Trophoblast cell (in vitro differentiated cells and primary cell): ENCODE measurements around the gene NADSYN1.

Experiments
- DNase-seq, 2 donors: peaks; one replicate each; pipeline ENCODE4 v3.0.0-alpha.2; 2016
- H2AFZ ChIP-seq: 2 replicates; pipeline ENCODE4 v1.6.1; 2013; ENCODE audit warnings: low read length, moderate library complexity, mild to moderate bottlenecking; ENCODE audit not compliant: insufficient read depth, poor library complexity
- H2AK5ac ChIP-seq: 2 replicates; pipeline ENCODE4 v1.6.1; 2013; ENCODE audit warnings: mild to moderate bottlenecking, low read length
- H2BK120ac ChIP-seq: 2 replicates; pipeline ENCODE4 v1.6.1; 2013; ENCODE audit warnings: low read length, mild to moderate bottlenecking, moderate library complexity; ENCODE audit not compliant: insufficient read depth, poor library complexity
- H2BK12ac ChIP-seq: 2 replicates; pipeline ENCODE4 v1.6.1; 2013; ENCODE audit warnings: mild to moderate bottlenecking, low read length, moderate library complexity
- H2BK5ac ChIP-seq: 2 replicates; pipeline ENCODE4 v1.6.1; 2013; ENCODE audit warnings: low read length, low read depth, moderate library complexity, mild to moderate bottlenecking; ENCODE audit not compliant: poor library complexity
- H3K14ac ChIP-seq: 2 replicates; pipeline ENCODE4 v1.6.1; 2013; ENCODE audit warnings: mild to moderate bottlenecking, low read length
- H3K18ac ChIP-seq: 2 replicates; pipeline ENCODE4 v1.6.1; 2013; ENCODE audit warnings: mild to moderate bottlenecking, low read length
- H3K23ac ChIP-seq: 2 replicates; pipeline ENCODE4 v1.6.1; 2013; ENCODE audit warnings: low read length
- H3K27ac ChIP-seq: 2 replicates; pipeline ENCODE4 v1.5.1; 2013; ENCODE audit warnings: low read depth, mild to moderate bottlenecking, inconsistent platforms, low read length, moderate library complexity
- H3K27me3 ChIP-seq: 2 replicates; pipeline ENCODE4 v1.6.1; 2013; ENCODE audit warnings: inconsistent platforms, mild to moderate bottlenecking, low read length, moderate library complexity; ENCODE audit not compliant: insufficient read depth
- H3K36me3 ChIP-seq, 2 experiments: 1 replicate in 1 of 2; 2 replicates in 1 of 2; pipeline ENCODE4 v1.6.1; 2013; ENCODE audit warnings: low read length in 2 of 2, mild to moderate bottlenecking in 2 of 2, moderate library complexity in 1 of 2; ENCODE audit not compliant: insufficient read depth in 2 of 2, control insufficient read depth in 1 of 2
- H3K4ac ChIP-seq: 2 replicates; pipeline ENCODE4 v1.6.1; 2013; ENCODE audit warnings: low read depth, mild to moderate bottlenecking, low read length, moderate library complexity
- H3K4me1 ChIP-seq, 2 experiments: 1 replicate in 1 of 2; 2 replicates in 1 of 2; pipeline ENCODE4 v1.6.1; 2013; ENCODE audit warnings: low read length in 2 of 2, mild to moderate bottlenecking in 2 of 2, moderate library complexity in 1 of 2; ENCODE audit not compliant: insufficient read depth in 2 of 2, control insufficient read depth in 1 of 2
- H3K4me2 ChIP-seq: 2 replicates; pipeline ENCODE4 v1.6.1; 2013; ENCODE audit warnings: inconsistent platforms, mild to moderate bottlenecking, low read length, moderate library complexity
- H3K4me3 ChIP-seq: 2 replicates; pipeline ENCODE4 v1.5.1; 2013; ENCODE audit warnings: mild to moderate bottlenecking, low read depth, low read length, inconsistent platforms
- H3K79me1 ChIP-seq: one replicate; pipeline ENCODE4 v1.6.1; 2013; ENCODE audit warnings: low read length
- H3K79me2 ChIP-seq: 2 replicates; pipeline ENCODE4 v1.6.1; 2013; ENCODE audit warnings: low read length, mild to moderate bottlenecking; ENCODE audit not compliant: control insufficient read depth, insufficient read depth, poor library complexity
- H3K9ac ChIP-seq: 2 replicates; pipeline ENCODE4 v1.6.1; 2013; ENCODE audit warnings: mild to moderate bottlenecking, low read length
- H3K9me3 ChIP-seq: 2 replicates; pipeline ENCODE4 v1.6.1; 2013; ENCODE audit warnings: low read depth, mild to moderate bottlenecking, control low read depth, inconsistent platforms, low read length; ENCODE audit not compliant: insufficient read depth
- H4K12ac ChIP-seq: 2 replicates; pipeline ENCODE4 v1.6.1; 2013; ENCODE audit warnings: low read depth, mild to moderate bottlenecking, low read length, moderate library complexity
- H4K8ac ChIP-seq: 2 replicates; pipeline ENCODE4 v1.6.1; 2013; ENCODE audit warnings: low read depth, mild to moderate bottlenecking, low read length, moderate library complexity
- H4K91ac ChIP-seq: one replicate; pipeline ENCODE4 v1.6.1; 2013; ENCODE audit warnings: low read depth, mild to moderate bottlenecking, low read length, moderate library complexity
- WGBS: extraction: QIAGEN DNeasy Blood & Tissue Kit; methylation state at CpG from one replicate; pipeline ENCODE4 v1.1.7; 2013; ENCODE audit warnings: missing lambda C conversion rate; ENCODE audit not compliant: insufficient read length, insufficient coverage; ENCODE audit errors: extremely low coverage; 5-methylcytosine and 5-hydroxymethylcytosine counted together

NADSYN1 gene

DNA sequence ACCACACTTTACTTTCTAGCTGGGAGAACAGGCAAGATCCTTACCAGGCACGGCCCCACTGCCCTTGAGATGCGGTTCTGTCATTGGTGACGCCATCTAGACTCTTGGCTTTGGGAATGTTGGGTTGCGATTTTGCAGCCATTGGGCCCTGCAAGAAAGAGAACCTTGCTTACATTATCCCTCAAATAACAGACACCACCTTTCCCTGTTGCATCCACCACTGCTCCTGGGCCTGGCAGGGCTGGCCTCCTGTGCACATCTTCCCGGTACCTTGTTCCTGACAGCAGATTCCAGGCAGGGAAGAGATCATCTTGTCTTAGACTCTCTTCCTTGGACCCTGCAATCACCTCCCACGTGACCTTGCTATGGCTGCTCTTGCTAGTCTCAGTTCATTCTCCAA is 8.2 kb upstream of the NADSYN1 start:
- Histone ChIP-seq H3K36me3 (peaks cover 57 to 58% of the 10 kb centered on the region in 2 experiments), H4K12ac (no peak overlapping the region), H3K27ac (no peak overlapping the region), H3K23ac (no peak overlapping the region), H3K79me2 (peaks cover 12% of the 10 kb centered on the region), H2BK120ac (no peak overlapping the region), H2AFZ (no peak overlapping the region), H4K91ac (no peak overlapping the region), H3K9ac (no peak overlapping the region), H2BK12ac (no peak overlapping the region), H4K8ac (no peak overlapping the region), H3K18ac (peak overlapping the region; percentile 11), H3K4ac (no peak overlapping the region), H3K14ac (no peak overlapping the region), H3K4me2 (no peak overlapping the region), H2AK5ac (no peak overlapping the region), H3K9me3 (peaks cover 2% of the 10 kb centered on the region), H3K4me1 (peaks cover 4 to 10% of the 10 kb centered on the region in 2 experiments), H2BK5ac (no peak overlapping the region), H3K27me3 (no peaks in the 10 kb centered on the region), H3K4me3 (no peak overlapping the region), H3K79me1 (peaks cover 11% of the 10 kb centered on the region)
- no peak for DNase-seq
- no CpG with 5 or more reads among the region's 6 CpGs for WGBS

DNA sequence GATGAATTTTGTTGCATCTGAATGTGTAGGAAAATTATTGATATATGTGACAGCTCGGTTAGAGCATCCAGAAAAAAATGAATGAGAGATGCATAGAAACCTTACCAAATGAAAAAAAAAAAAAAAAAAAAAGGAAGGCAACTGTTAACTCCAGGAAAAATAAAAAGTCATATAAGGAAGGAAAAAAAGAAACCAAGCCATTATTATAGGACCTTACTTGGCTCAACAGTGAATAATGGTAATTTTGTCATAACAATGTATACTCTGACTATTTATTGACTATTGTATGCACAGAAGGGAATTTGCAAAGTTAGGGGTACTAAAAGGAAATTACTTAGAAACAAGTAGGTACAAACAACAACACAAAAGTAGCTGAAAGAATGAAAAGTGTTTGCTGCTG is 6.9 kb upstream of the NADSYN1 start:
- Histone ChIP-seq H3K36me3 (peaks cover 44 to 45% of the 10 kb centered on the region in 2 experiments), H3K23ac (no peak overlapping the region), H2AFZ (no peak overlapping the region), H3K9me3 (peaks cover 2% of the 10 kb centered on the region), H4K12ac (no peak overlapping the region), H3K4me1 (peaks cover 4 to 10% of the 10 kb centered on the region in 2 experiments), H3K79me1 (peaks cover 11% of the 10 kb centered on the region), H3K79me2 (peaks cover 12% of the 10 kb centered on the region), H3K9ac (no peak overlapping the region), H3K27ac (no peak overlapping the region), H3K18ac (no peak overlapping the region), H2AK5ac (no peak overlapping the region), H3K4me2 (no peak overlapping the region), H2BK12ac (no peak overlapping the region), H3K4ac (no peak overlapping the region), H3K4me3 (no peak overlapping the region), H4K91ac (no peak overlapping the region), H3K14ac (no peak overlapping the region), H2BK5ac (no peak overlapping the region), H2BK120ac (no peak overlapping the region), H4K8ac (no peak overlapping the region), H3K27me3 (no peaks in the 10 kb centered on the region)
- no CpG with 5 or more reads among the region's 1 CpG for WGBS
- no peak for DNase-seq

DNA sequence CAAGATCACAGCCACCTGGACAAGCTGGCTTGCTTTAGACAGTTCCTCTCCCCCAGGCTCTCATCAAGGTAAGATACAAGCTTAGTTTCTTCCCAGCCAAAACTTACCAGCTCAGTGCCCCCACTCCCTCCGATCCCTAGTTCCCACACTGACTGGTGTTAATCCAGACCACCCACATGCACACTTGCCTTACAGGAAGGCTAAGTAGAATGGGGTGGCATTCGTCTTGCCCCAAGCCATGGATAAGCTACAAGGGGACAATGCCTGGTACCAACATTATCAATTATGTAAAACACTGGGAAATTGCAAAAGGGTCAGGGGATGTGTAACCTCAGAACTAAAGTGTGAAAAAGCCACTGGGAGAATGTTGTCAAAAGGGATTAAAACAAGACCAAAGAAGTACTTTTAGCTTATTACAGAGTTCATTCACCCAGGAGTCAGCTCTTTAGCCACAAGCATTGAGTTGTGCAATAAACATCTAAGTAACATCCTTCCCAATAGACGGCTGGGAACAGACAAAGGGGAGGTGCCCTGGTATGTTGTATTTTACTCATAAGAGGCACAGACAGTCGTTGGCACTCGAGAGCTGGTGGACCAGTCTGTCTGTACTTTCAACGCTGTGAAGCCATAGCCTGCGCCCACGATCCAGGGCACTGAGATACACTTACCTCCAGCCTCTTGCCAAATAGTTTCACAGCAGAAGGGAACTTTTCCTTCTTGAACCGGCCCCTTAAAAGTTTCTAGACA is 5.9 kb upstream of the NADSYN1 start:
- H3K4me3 ChIP-seq = peak overlapping the region; percentile 99
- H4K12ac ChIP-seq = no peak overlapping the region
- H2BK5ac ChIP-seq = peak overlapping the region; percentile 67
- peak overlapping the region; percentile 33 for H3K18ac ChIP-seq
- peaks cover 12% of the 10 kb centered on the region for H3K79me2 ChIP-seq
- peaks cover 2% of the 10 kb centered on the region for H3K9me3 ChIP-seq
- peak overlapping the region; percentile 85 for H4K91ac ChIP-seq
- no peak overlapping the region for H2BK12ac ChIP-seq
- H4K8ac ChIP-seq = no peak overlapping the region
- peak overlapping the region; percentile 72 for H3K4me2 ChIP-seq
- H3K9ac ChIP-seq = peak overlapping the region; percentile 59
- peak in 1 of 2 donors; percentile 12 for DNase-seq
- H3K27me3 ChIP-seq = no peaks in the 10 kb centered on the region
- peak overlapping the region; percentile 48 for H2BK120ac ChIP-seq
- H2AFZ ChIP-seq = no peak overlapping the region
- H3K23ac ChIP-seq = no peak overlapping the region
- peaks cover 11% of the 10 kb centered on the region for H3K79me1 ChIP-seq
- H2AK5ac ChIP-seq = no peak overlapping the region
- H3K4ac ChIP-seq = no peak overlapping the region
- H3K27ac ChIP-seq = peak overlapping the region; percentile 65
- no CpG with 5 or more reads among the region's 9 CpGs for WGBS
- peaks cover 6 to 11% of the 10 kb centered on the region in 2 experiments for H3K4me1 ChIP-seq
- H3K14ac ChIP-seq = peak overlapping the region; percentile 4
- H3K36me3 ChIP-seq = peaks cover 35% of the 10 kb centered on the region in 2 experiments

DNA sequence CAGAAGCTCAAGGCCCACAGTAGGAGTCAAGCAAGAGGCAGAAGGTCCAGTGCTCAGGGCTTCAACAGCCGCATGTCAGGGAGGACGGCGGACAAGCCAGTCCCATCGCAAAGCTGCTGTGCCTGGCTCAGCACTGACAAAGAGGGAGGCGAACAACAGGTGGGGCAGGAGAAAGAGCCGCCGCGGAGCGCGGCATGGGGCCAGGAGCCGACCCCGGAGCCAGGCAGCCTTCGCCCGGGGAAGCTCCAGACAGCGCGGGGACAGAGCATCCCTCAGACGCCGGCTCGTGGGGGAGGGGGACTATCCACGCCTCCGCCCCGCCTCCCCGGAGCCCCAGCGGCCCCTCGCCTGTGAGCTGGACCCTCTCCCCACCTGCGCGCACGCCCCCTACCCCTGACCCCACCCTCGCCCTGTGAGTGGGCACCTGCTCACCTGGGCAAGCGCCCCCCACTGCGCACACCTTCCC is 5.2 kb upstream of the NADSYN1 start:
- Histone ChIP-seq H3K36me3 (peaks cover 29% of the 10 kb centered on the region in 2 experiments), H3K9me3 (peaks cover 2% of the 10 kb centered on the region), H3K18ac (peak overlapping the region; percentile 95), H3K4me2 (peak overlapping the region; percentile 72), H2BK5ac (peak overlapping the region; percentile 67), H4K12ac (peak overlapping the region; percentile 82), H3K27ac (peak overlapping the region; percentile 83), H3K79me2 (peaks cover 12% of the 10 kb centered on the region), H3K4ac (peak overlapping the region; percentile 68), H3K4me3 (peak overlapping the region; percentile 99), H2BK120ac (peak overlapping the region; percentile 82), H2BK12ac (no peak overlapping the region), H3K79me1 (peaks cover 11% of the 10 kb centered on the region), H3K9ac (peak overlapping the region; percentile 77), H2AK5ac (peak overlapping the region; percentile 62), H2AFZ (peak overlapping the region; percentile 95), H3K14ac (peak overlapping the region; percentile 93), H3K23ac (no peak overlapping the region), H3K27me3 (no peaks in the 10 kb centered on the region), H4K91ac (peak overlapping the region; percentile 85), H3K4me1 (peaks cover 11 to 15% of the 10 kb centered on the region in 2 experiments), H4K8ac (peak overlapping the region; percentile 76)
- WGBS = no CpG with 5 or more reads among the region's 31 CpGs
- DNase-seq = peak in 1 of 2 donors; percentile 38
